GM18511 (cell line): ENCODE data around the gene PLEKHM2.

Experiments
- ATAC-seq: cut with Tn5 transposase; IDR thresholded peaks from one replicate; pipeline ENCODE4 v1.9.1; 2021; ENCODE audit warnings: mild to moderate bottlenecking, moderate library complexity; ENCODE audit not compliant: unreplicated experiment

Gene PLEKHM2

GRCh38 chr1:15736038-15736891 is 52.1 kb downstream of the PLEKHM2 start, which contains the start of gene SLC25A34:
Gene SLC25A34 (plus strand): TSS chr1:15736258. CDS start chr1:15736486, 228 bp downstream.
- ATAC-seq: no peak

GRCh38 chr1:15736892-15737261 is 52.8 kb downstream of the PLEKHM2 start:
- no peak for ATAC-seq

- no peak for ATAC-seq
Observed at GRCh38 chr1:15737324-15738319, 53.5 kb downstream of the PLEKHM2 start.

DNA sequence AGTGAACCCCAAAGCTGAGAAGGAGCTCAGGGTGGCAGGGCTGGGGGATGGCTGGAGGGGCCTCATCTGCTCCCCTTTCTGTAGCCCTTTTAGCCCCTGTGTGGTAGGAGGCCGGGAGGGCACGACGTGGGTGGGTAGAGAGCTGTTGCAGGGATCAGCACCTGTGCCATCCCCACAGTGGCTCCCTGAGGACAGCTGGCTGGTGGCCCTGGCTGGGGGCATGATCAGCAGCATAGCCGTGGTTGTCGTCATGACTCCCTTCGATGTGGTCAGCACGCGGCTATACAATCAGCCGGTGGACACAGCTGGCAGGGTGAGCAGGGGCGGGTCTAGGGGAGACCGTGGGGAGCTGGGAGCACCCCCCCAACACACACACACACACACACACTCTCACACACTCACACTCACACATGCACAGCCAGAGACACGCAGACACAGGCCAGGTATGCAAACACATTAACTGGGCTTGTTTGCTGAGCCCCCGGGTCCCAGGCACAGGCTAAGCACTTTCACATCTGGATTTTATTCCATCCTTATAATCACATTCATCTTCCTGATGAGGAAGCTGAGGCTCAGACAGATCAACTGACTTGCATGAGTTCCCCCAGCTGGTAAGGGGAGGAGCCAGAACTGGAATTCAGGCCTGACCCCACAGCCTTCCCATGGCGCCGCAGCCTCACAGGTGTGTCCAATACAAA is 54.4 kb downstream of the PLEKHM2 start:
- no peak for ATAC-seq

- no peak for ATAC-seq
Observed at GRCh38 chr1:15739259-15739658, 55.1 kb downstream of the PLEKHM2 start.

DNA sequence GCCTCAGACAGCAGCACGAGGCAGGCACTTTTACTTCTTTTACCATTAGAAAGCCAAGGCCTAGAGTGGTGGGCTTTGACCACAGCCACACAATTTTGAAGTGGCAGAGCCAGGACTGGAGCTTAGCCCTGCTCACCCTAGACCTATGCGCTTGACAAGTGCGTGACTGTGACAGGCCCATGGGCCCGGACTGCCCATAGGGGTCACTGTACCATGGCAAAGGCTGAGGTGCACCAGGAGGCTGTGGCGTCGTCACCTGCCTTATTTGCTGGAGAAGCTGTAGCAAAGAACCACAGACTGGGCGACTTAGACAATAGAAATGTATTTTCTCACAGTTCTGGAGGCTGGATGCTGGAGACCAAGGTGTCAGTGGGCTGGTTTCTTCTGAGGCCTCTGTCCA is 55.6 kb downstream of the PLEKHM2 start:
- ATAC-seq: no peak

- peak; percentile 63 for ATAC-seq
Observed at GRCh38 chr1:15740924-15741850, 57.1 kb downstream of the PLEKHM2 start.

DNA sequence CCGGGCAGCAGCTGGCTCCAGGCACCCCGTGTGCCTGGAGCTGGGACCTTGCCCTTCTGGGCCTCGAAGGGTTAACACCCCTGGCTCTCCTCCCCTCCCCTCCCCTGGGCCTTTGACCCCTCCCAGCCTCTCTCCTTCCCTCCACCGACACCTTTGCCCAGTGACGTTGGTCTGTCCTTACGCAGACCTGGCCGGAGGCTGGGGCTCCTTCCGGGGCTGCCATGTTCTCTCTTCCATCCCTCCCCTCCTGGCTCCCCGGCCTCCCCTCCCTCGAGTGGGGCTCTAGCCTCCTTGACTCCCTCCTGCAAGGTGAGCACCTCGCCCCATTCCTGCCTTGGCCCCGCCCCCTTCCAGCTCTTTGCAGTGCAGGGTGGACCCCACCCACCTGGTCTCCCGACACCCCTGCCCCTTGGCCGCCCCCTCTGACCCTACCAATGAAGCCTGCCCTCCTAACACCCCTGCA is 58.2 kb downstream of the PLEKHM2 start, which contains the start of gene TMEM82:
TMEM82 (plus strand) TSS at position 161 of the 463 bp plus-strand sequence; CDS start at position 222, 61 bp downstream.
- no peak for ATAC-seq

GRCh38 chr1:15744122-15744679 is 60.1 kb downstream of the PLEKHM2 start:
- no peak for ATAC-seq

GRCh38 chr1:15747378-15747777 is 63.3 kb downstream of the PLEKHM2 start:
- no peak for ATAC-seq

- ATAC-seq: no peak
Observed at GRCh38 chr1:15748264-15748663, 64.1 kb downstream of the PLEKHM2 start.

GRCh38 chr1:15748690-15749398 is 64.7 kb downstream of the PLEKHM2 start:
- ATAC-seq: no peak

GRCh38 chr1:15749399-15750291 is 65.5 kb downstream of the PLEKHM2 start:
- ATAC-seq: no peak

DNA sequence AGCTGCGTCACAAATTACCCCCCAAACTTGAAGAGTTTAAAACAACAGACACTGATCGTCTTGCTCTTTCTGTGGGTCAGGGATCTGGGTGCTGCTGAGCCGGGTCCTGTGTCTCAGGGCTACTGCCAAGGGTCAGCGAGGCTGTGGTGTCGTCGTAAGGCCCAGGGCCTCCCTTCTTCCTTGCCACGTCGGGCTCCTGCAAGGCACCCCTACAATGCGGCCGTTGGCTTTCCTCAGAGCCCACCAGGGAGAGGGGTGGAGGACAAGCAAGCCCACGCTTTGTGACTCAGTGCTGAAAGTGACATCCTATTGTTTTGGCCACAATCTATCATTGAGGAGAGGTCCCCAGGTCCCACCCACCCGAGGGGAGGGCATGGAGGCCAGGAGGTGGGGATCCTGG is 66.8 kb downstream of the PLEKHM2 start:
- no peak for ATAC-seq

DNA sequence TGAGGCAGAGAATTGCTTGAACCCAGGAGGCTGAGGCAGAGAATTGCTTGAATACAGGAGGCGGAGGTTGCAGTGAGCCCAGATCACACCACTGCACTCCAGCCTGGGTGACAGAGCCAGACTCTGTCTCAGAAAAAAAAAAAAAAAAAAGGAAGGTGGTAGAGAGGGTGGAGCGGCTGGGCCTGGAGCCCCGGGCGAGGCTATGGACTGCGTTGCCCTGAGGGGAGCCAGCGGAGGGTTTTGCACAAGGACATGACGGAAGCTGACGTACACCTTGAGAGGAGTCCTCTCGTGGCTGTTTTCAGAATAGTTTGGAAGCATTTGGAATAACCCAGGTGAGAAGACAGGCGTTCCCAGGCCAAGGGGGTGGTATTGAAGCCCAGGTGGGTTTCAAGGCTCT is 67.6 kb downstream of the PLEKHM2 start:
- ATAC-seq: no peak

GRCh38 chr1:15753776-15754175 is 69.7 kb downstream of the PLEKHM2 start:
- no peak for ATAC-seq

DNA sequence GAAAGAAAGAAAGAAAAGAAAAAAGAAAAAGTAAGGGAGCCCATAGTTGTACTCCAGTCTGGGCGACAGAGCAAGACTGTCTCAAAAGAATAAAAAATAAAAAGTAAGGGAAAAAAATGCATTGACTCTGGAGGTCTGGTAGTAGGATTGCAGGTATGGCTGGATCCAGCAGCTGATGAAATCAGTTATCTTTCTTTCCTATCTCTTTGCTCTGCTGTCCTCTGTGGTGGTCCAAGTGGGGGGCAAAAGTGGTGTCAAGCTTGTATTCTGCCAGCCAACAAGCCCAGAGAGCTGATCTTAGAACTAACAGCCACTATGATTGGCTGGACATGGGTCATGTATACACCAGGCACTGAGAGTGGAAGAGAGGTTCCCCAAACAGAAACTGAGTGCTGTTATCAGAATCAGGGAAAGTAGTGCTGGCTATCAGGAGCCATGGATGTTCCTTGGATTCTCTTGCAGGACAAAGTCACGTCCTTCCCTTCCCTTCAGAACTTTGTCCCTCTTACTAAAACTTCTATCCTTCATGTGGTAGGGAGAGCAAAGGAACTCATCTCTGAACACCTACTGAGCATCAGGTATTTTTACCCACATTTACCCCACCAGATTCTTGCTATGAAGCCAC is 71.0 kb downstream of the PLEKHM2 start:
- ATAC-seq: no peak
